ENCODE results near the gene LYSMD4.
A peak's percentile ranks its signal among the peaks of the same experiment; 100 is the strongest.
"Not testable (repeated sequence)": the region's sequence is repeated elsewhere in the genome, so short reads cannot be mapped to it uniquely, and the experiment has no call there.

Gene LYSMD4

DNA sequence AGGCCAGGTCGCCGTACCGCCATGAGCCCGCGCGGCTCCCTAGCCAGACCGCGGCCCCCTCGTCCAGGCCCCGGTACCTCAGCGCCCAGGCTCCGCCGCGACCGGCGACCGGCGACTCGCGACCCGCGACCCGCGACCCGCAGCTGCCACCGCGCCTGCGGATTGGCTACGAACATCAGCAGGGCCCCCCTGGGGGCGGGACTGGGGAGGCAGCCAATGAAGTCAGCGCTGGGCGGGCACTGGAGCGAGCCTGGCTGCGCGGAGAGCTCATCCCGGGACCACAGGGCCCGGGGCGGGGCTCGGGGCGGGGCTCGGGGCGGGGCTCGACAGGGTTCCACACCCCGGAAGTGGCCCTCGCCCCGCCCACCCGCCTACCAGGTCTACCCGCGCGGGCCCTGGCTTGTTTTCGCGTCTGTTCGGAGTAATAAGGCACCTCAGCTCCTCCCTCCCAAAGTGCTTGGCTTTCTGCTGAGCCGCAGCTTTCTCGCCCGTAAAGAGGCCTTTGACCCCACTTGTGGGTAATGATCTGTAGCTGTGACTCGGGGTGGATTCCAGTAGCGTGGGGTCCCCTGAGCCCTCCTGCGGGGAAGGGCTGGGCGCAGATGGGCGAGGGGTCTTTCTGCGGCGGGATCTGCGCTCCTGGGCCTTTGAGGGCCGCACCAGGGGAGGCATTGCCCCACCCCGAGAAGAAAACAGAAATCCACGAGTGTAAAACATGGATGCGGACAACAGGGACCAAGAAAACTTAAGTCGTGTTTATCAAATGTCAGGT, at the start of gene LYSMD4:
Gene LYSMD4, minus strand, starts transcription at position 170 of the 772 bp plus-strand sequence. CDS start 1,438 bp downstream, outside the sequence.
- DNase-seq (ENCODE audit: low read depth) = peak; percentile 56

DNA sequence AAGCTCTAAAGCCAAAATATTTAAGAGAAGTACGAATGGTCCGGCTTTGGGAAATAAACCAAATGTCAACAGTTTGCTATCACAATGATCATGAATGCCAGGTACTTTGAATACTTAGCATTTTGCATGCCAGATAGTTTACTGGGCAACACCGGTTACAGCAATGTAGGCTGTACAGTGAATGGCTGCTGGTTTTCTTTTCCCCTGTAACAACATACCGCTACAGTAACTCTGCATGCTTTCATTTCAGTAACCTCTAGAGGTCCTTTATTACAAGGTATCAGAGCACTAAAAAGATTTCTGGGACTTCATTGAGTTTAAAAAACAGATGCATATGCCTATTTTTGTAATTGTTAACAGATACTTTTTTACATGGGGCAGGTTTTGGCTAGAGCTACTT, 48.8 kb upstream of the LYSMD4 start:
- DNase-seq (ENCODE audit: low read depth) = not testable (repeated sequence)

DNA sequence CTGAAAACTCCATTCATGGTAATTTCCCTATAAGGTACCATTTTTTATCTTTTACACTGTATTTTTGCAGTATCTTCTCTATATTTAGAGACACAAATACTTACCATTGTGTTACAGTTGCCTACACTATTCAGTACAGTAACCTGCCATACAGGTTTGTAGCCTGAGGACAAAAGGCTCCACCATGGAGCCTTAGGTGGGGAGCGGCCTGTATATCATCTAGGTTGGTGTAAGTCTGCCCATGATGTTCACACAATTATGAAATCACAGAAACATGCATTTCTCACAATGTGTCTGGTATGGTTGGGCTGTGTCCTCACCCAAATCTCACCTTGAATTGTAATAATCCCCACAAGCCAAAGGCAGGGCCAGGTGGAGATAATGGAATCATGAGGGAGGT, 43.9 kb upstream of the LYSMD4 start:
- DNase-seq (ENCODE audit: low read depth) = no peak

DNA sequence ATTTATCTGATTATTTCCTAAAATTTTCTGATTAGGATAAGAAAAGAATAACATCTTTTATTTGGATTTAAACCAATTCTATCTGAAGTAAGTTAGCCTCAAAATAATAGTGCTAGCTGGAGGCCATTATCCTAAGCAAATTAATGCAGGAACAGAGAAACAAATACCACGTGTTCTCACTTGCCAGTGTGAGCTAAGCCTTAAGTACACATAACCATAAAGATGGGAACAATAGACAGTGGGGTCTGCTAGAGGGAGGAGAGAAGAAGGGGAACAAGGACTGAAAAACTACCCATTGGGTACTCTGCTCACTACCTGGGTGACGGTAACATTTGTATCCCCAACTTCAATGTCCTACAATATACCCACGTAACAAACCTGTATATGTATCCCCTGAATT, 31.3 kb upstream of the LYSMD4 start:
- DNase-seq (ENCODE audit: low read depth) = no peak

DNA sequence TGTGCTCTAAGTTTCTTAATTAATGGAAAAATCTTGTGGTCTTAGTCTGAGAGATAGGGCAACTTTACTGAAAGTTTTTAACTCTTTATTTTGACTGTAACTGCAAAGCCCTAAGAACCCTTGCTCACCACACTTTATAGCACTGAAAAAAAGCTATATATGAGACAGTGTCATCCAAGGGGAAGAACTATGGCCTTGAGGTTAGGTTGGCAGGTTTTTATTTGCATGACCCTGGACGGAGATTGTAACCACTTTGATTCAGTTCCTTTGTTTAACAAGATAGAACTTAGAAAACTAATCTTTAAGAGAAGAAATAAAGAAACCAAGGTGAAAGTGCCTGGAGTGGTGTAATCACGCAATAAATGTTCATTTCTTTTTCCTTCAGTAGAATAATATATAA, 30.6 kb upstream of the LYSMD4 start:
- no peak for DNase-seq (ENCODE audit: low read depth)

DNA sequence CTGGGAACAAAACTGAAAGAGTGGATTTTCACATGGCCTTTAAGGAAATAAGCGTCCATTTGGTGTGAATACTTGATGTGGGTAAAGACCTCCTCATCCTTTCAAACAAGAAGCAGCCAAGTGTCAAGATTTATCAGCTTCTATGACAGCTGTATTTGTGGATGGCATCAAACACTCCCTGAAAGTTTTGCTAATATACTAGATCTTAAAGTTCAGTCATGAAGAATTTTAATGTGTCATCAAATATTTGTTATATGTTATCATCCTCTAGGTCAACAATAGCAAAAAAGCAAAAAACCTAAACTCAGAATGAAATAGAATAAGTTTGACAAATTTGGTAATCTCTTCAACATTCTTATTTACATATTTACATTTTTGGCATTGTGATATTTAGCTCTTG, 29.1 kb upstream of the LYSMD4 start:
- DNase-seq (ENCODE audit: low read depth) = no peak

DNA sequence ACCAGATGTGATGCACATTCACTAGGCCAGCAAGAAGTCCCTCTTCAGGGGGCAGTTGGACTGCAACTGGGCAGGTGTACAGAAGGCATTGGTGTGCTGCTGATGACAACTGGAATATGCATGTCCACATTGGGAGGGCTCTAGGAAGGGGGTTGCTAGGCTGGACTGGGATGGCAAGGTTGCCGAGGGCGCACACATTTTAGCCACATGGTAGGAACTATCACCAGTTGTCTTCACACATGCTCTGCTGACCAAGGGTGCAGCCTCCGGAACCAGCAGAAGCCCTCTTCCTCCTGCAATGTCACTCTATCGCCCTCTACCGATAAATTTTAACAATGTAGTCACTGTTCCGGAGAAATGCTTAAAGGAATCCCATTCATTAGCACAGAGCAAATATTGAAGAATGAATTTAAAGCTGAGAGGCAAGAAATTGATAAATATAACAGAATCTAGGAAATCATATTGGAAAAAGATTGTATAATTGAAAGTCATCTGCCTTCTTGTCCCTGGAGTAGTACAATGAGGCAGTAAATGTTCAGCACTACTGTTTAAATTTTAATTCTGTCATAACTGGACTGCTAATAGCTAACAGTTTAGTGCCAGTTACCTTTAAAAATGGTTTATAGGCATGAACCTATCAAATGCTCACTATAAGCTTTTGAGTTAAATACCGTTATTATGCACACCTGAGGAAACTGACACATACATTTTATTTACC, 22.6 kb upstream of the LYSMD4 start:
- peak; percentile 34 for DNase-seq (ENCODE audit: low read depth)

DNA sequence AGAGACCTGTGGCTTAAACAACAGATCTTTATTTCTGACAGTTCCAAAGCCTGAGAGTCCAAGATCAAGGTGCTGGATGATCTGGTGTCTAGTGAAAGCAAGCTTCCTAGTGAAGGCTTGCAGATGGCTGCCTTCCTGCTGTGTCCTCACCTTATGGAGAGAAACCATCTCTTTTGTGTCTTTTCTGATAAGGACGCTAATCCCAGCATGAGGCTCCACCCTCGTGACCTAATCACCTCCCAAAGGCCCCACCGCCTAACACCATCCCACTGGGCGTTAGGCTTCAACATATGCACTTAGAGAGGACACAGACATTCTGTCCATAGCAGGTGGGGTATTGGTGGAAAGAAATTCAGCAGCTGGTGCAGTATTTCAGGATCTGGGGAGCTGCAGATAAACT, 19.8 kb upstream of the LYSMD4 start:
- DNase-seq (ENCODE audit: low read depth) = no peak

DNA sequence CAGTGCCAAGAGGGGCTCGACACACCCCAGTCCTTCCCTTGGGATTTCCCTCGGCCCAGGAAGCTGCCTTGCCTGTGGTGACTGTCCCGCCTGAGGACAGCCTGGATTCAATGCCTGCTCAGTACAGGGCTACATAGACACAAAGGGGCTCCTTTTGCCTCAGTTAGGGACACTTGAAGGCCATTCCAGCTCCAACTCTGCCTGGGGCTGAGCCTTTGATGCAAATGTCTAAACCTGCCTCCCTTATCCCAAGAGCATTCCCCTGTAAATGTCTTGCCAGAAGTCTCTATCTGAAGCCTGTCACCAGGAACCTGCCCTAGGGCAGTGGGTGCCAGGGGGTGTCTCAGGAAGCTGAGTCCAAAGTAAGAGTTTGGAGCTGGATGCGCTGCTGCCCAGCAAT, 19.3 kb upstream of the LYSMD4 start:
- no peak for DNase-seq (ENCODE audit: low read depth)

DNA sequence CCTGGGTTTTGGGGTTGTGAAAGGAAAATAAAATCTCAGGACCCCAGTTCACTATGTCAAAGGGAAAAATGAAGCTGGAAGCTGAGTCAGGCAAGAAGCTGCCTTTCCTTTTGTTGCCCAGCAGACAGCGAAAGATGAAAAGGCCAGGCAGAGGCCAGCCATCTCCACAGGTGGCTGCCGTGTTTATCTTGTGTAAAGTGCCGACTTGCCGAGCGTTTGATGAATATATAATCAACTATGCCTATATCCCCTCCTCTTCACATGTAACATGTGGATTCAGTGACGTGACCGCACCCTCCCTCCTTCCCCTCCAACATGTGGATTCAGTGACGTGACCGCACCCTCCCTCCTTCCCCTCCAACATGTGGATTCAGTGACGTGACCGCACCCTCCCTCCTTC, 17.1 kb upstream of the LYSMD4 start:
- not testable (repeated sequence) for DNase-seq (ENCODE audit: low read depth)

DNA sequence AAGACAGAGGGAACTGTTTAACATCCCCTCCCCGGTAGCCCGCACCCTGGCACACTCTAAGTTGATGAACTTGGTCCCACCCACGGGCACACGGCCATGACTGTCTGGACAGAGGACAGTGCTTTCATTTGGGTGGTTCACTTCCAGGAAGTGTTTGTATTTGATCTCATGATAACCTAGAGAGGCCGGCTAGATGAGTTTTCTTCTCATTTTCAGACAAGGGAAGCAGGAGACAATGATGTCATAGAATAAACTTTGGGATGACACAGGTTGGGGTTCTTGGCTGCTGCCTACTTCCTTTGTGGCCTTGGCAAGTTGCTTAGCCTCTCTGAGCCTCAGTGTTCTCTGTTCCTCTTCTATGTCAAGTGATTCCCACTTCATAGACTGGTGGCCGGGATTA, 16.1 kb upstream of the LYSMD4 start:
- no peak for DNase-seq (ENCODE audit: low read depth)

DNA sequence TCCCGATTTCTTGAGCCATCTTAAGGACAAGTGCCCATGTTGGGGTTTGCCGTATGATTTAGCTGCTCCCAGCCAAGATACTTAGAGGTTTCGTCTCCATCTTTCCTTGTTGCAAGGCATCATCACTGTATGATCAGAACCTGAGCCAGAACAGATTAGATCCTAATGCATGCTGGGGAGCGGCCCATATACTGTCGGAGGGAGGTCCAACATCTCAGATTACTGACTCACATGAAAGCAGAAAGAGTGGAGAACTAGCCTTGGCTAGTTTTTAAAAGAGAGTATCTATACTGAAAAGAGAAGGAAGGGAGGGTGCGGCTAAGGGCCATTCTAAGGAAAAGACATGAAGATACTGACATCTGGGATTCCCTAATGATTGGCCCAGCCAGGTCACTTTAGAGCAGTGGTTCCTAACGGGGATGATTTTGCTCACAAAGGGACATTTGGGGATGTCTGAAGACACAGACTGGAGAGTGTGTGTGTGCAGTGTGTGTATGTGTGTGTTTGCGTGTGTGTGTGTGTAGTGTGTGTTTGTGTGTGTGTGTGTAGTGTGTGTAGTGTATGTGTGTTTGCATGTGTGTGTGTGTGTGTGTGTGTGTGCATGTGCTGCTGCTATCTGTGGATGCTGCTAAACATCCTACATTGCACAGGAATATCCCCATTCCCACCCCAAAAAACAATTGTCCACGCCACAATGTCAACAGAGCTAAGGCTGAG, 12.3 kb upstream of the LYSMD4 start:
- DNase-seq (ENCODE audit: low read depth) = no peak

DNA sequence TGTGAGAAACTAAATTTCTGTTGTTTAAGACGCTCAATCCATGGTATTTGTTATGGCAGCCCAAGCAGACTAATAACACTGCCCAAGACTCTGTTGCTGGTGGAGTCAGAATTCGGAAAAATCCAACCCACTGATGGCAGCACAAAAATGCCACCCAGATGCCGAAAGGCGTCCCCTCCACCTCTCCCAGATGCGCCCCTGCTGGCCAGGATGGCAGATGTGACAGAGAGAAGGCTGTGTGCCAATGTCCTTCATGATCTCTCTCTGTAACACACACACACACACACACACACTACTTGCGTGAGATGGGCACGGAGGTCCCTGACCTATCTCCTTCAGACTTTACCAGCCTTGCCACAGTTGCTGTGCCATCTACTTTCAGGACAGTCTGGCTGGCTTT, 10.9 kb upstream of the LYSMD4 start:
- DNase-seq (ENCODE audit: low read depth) = no peak

DNA sequence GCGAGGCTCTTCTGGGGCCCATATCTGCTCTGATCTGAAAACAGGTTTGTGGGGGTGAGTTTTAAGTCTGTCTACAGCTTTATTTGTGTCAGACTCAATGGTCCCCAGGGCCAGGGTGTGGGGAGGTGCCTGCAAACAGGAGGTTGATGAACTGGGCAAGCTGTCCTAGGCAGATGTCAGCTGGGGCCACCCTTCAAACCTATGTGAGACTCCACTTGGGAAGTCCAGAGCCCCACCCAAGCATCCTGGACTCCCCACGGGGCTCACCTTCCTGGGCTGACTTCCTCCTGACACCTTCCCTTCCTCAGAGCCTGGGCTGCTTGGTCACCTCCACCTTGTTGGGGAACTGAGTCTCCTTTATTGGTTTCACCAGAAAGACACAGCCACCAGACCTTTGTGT, 8.6 kb upstream of the LYSMD4 start:
- DNase-seq (ENCODE audit: low read depth) = no peak

DNA sequence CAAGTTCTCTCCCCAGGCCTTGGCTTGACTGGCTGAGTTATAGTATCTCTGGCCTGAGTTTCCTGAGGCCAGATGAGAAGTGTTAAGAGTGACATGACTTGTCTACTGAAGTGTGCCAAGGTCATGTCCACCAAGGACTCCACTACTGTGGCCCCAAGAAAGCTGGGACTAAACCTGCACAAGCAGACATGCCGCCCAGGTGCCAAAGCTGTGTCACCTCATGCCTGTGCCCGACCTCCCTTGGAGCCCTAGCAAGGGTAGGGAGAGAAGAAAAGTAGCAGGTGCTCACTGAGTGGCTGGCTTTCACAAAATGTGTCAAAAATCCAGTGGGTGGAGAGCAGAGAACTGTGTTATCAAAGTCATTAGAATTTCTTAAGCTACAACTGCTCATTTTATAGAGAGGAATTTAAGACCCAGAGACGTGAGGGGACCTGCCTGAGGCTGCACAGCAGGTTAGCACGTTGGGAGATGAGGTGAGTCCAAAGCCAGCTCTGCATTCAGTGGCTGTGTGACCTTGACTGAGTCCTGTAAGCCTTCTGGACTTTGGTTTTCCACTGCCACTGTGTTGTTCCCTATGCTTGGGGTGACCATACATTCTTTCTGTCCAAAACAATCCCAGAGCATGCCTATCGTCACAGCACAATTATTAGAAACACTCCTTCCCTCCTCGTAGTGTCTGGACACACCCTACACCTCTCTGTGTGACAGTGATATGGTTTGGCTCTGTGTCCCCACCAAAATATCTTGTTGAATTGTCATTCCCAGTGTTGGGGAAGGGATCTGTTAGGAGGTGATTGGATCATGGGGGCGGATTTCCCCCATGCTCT, 5.0 kb upstream of the LYSMD4 start:
- no peak for DNase-seq (ENCODE audit: low read depth)

DNA sequence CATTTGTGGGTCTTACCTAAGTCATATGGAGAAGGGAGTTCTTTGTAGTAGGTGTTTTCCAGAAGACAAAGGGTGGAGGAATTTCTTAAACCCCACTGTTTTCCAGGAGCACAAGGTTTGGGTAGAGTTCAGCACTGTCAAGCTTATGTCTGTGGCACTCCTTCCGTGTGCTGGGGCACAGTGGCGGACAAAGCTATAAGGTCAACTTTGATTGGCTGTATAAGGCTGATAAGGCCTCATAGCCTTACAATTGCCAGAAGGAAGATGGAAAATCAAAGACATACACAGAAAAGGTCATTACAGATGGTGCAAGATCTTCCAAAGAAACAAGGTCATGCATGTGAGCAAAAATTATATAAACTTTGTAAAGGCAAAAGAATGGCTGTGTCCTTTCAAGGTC, 3.5 kb upstream of the LYSMD4 start:
- no peak for DNase-seq (ENCODE audit: low read depth)

DNA sequence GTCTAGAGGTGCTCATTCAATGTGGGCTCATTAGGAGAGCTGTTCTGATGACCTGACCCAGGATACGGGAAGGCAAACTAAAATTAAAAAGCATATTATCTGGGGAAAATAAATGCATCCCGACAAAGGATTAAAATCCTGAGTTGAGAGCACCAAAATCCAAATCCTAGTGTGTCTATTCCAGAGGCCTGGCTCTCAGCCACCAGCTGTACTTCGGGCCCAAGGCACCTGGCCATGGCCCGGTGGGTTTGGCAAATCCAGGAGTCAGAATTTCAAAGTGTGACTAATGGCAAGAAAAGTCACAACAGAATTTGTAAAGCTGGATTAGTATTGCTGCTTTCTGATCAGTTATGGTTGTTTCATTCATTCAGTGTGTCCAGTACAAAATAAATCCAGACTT, 2.6 kb upstream of the LYSMD4 start:
- DNase-seq (ENCODE audit: low read depth) = no peak

DNA sequence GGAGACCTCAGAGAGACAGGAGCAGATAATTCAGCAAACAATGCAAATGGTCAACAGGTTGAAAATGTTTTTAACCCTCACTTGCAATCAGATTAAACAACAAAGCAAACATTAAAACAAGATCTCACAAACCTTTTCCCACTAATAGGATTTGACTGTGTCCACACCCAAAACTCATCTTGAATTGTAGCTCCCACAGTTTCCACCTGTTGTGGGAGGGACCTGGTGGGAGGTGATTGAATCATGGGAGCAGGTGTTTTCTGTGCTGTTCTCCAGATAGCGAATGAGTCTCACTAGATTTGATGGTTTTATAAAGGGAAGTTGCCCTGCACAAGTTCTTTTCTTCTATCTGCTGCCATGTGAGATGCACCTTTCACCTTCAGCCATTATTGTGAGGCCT, 1.3 kb upstream of the LYSMD4 start:
- DNase-seq (ENCODE audit: low read depth) = no peak

DNA sequence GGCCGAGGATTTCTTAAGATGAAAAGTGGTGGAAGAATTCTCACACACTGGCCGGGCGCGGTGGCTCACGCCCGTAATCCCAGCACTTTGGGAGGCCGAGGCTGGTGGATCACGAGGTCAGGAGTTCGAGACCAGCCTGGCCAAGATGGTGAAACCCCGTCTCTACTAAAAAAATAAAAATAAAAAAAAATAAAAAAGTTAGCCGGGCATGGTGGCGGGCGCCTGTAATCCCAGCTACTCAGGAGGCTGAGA, 729 bp upstream of the LYSMD4 start:
- DNase-seq (ENCODE audit: low read depth) = not testable (repeated sequence)

DNA sequence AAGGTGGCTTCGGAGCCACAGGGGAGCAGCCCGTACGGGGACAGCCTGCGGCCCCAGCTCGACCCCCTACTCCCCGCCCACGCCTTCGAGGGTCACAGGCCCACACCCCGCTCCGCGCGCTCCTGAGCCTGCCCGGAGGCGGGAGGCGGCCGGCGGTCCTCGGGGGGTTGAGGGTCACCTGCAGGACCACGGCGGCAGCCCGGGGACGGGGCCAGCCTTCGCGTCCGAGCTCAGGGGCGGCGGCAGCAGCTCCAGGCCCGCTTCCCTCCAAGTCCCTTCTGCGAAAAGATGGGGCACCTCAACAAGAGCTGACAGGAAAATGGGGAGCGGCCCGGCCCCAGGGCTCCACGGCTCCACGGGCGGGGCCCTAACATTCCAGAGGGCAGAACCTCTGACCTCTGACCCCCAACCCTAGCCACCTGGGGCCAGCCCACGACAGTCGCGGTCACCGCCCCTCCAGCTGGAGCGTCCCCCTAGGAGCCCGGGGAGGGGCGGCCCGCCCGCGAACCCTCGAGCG, 428 bp downstream of the LYSMD4 start:
- DNase-seq (ENCODE audit: low read depth) = no peak

DNA sequence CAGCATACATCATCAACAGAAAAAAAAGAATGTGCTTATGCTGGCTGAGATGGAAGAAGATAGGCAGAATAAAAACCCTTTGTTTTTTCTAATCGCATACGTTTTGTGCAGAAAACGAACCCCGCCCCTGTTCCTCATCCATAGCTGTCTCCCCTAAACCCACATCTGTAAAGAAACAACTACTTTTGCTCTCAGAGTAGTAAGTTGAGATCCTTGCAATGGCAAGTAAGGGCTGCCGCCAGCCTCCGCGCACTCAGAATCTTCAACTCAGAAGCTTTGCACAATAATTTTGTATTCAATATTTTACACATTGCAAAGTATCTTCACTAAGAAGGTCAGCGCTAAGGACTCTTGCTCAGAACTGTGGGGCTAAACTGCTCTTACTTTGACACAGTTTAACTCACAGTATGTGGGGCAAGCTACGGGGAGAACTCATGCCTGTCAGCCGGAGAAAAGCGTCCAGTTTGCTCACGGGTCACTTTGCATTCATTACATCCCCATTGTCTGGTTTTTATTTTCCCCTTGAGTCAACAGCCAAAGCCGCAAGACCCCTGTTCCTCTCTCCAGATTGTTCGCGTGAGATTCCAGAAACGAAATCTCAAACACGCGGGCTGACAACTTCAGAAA, 1.0 kb downstream of the LYSMD4 start:
- no peak for DNase-seq (ENCODE audit: low read depth)
